Activated CD4-positive, alpha-beta T cell treated with anti-CD3 and anti-CD28 coated beads, Interleukin-2, amount 50 U/mL, for 4 hours (primary cell): ENCODE results near the gene SLC40A1.
"Not testable (repeated sequence)": the region's sequence is repeated elsewhere in the genome, so short reads cannot be mapped to it uniquely, and the experiment has no call there.

ENCODE experiments used
- DNase-seq, 2 experiments: peaks; one replicate each; pipeline ENCODE4 v3.0.0-alpha.2; 2020

Gene SLC40A1

GRCh38 chr2:189580658-189581353, at the start of gene SLC40A1:
TSS of gene SLC40A1 (minus strand) at chr2:189580786. CDS start at chr2:189580460, 326 bp downstream.
- peak; percentile 49 to 59 for DNase-seq

- DNase-seq: no peak
Observed at GRCh38 chr2:189629531-189630453, 49.2 kb upstream of the SLC40A1 start.

- no peak for DNase-seq
Observed at GRCh38 chr2:189628817-189629530, 48.4 kb upstream of the SLC40A1 start.

GRCh38 chr2:189627789-189628188, 47.2 kb upstream of the SLC40A1 start:
- no peak for DNase-seq

- DNase-seq: no peak
Observed at GRCh38 chr2:189625636-189626035, 45.0 kb upstream of the SLC40A1 start.

- DNase-seq: no peak
Observed at GRCh38 chr2:189624648-189625355, 44.2 kb upstream of the SLC40A1 start.

GRCh38 chr2:189623049-189623448, 42.5 kb upstream of the SLC40A1 start:
- no peak for DNase-seq

GRCh38 chr2:189621781-189622180, 41.2 kb upstream of the SLC40A1 start:
- no peak for DNase-seq

- DNase-seq: no peak
Observed at GRCh38 chr2:189618197-189618596, 37.6 kb upstream of the SLC40A1 start.

- no peak for DNase-seq
Observed at GRCh38 chr2:189614585-189614984, 34.0 kb upstream of the SLC40A1 start.

GRCh38 chr2:189613650-189614420, 33.2 kb upstream of the SLC40A1 start:
- no peak for DNase-seq

- no peak for DNase-seq
Observed at GRCh38 chr2:189613077-189613636, 32.6 kb upstream of the SLC40A1 start.

- no peak for DNase-seq
Observed at GRCh38 chr2:189610700-189611099, 30.1 kb upstream of the SLC40A1 start.

- no peak for DNase-seq
Observed at GRCh38 chr2:189609853-189610252, 29.3 kb upstream of the SLC40A1 start.

GRCh38 chr2:189609423-189609816, 28.8 kb upstream of the SLC40A1 start:
- no peak for DNase-seq

- DNase-seq: no peak
Observed at GRCh38 chr2:189608795-189609422, 28.3 kb upstream of the SLC40A1 start.

GRCh38 chr2:189608170-189608569, 27.6 kb upstream of the SLC40A1 start:
- no peak for DNase-seq

- no peak for DNase-seq
Observed at GRCh38 chr2:189602233-189602632, 21.6 kb upstream of the SLC40A1 start.

- not testable (repeated sequence) for DNase-seq
Observed at GRCh38 chr2:189601652-189602051, 21.1 kb upstream of the SLC40A1 start.

GRCh38 chr2:189601043-189601442, 20.5 kb upstream of the SLC40A1 start:
- no peak for DNase-seq

- no peak for DNase-seq
Observed at GRCh38 chr2:189599245-189599644, 18.7 kb upstream of the SLC40A1 start.
